ENCODE results near the gene SLC1A6. TPM values are rescaled to one million over a fixed set of nuclear protein-coding genes. Genes with fewer than 3 reads are reported as not detected.
A peak's percentile ranks its signal among the peaks of the same experiment; 100 is the strongest.

The SLC1A6 gene
- total RNA-seq, 1 donor: not detected

DNA sequence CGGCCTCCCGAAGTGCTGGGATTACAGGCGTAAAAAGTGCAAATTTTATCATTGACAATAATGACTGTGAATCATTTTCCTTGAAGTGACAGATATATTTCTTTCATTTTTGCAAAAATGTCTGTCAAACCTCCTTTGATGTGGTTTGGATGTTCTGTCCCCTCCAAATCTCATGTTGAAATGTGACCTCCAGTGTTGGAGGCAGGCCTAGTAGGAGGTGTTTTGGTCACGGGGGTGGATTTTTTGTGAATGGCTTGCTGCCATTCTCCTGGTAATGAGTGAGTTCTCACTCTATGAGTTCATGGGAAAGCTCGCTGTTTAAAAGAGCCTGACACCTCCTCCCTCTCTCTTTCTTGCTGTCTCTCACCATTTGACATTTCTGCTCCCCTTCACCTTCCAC is 5.5 kb upstream of the SLC1A6 start:
- Histone ChIP-seq H3K79me2 (ENCODE audit: insufficient read depth, low read length) (no peaks in the 10 kb centered on the region), H3K4me1 (ENCODE audit: insufficient read depth, low read length) (no peaks in the 10 kb centered on the region), H3K4me3 (ENCODE audit: insufficient read depth, low read length) (no peak overlapping the region), H3K4me2 (ENCODE audit: insufficient read depth, low read length) (no peak overlapping the region), H3K27ac (ENCODE audit: low read depth, low read length) (no peak overlapping the region), H3K27me3 (ENCODE audit: insufficient read depth, low read length) (peaks cover 3% of the 10 kb centered on the region), H3K36me3 (ENCODE audit: insufficient read depth, low read length) (no peaks in the 10 kb centered on the region), H2AFZ (ENCODE audit: low read length) (no peak overlapping the region), H3K9me3 (ENCODE audit: low read depth, low read length) (no peaks in the 10 kb centered on the region), H4K20me1 (ENCODE audit: insufficient read depth, low read length) (no peaks in the 10 kb centered on the region)
- no peak for DNase-seq (ENCODE audit: insufficient read length, low spot score, missing footprints)
- no peak for TF ChIP-seq CTCF (IDR thresholded peaks at IDR 0.05; ENCODE audit: extremely low read depth, low read depth, low read length)

DNA sequence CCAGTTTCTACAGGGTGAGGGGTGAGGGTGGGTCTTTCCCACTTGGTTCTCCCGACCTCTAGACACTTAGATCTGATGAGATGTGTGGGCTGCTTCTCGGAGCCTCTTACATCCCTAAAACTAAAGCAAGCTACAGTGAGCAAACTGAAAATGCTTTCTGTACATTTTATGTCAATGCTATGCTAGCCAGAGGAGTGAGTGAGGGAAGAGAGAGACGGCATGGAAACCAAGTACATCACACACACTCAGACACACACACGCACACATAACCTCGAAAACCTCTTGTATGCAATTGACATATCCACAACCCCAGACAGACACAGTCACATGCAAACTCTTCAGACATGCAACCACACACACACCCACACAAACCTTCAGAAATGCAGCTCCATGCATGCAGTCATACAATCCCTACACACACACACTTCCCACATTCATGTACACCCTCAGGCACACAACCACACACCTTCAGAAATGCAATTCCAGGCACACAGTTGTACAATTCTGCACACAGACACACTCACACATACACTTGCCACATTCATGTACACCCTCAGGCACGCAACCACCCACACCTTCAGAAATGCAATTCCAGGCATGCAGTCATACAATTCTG is 1.4 kb downstream of the SLC1A6 start:
- Histone ChIP-seq H3K9me3 (ENCODE audit: low read depth, low read length) (no peaks in the 10 kb centered on the region), H3K27ac (ENCODE audit: low read depth, low read length) (no peak overlapping the region), H3K4me1 (ENCODE audit: insufficient read depth, low read length) (no peaks in the 10 kb centered on the region), H3K4me2 (ENCODE audit: insufficient read depth, low read length) (no peak overlapping the region), H2AFZ (ENCODE audit: low read length) (no peak overlapping the region), H3K4me3 (ENCODE audit: insufficient read depth, low read length) (no peak overlapping the region), H3K79me2 (ENCODE audit: insufficient read depth, low read length) (no peaks in the 10 kb centered on the region), H3K36me3 (ENCODE audit: insufficient read depth, low read length) (no peaks in the 10 kb centered on the region), H3K27me3 (ENCODE audit: insufficient read depth, low read length) (peaks cover 19% of the 10 kb centered on the region), H4K20me1 (ENCODE audit: insufficient read depth, low read length) (no peaks in the 10 kb centered on the region)
- no peak for TF ChIP-seq CTCF (IDR thresholded peaks at IDR 0.05; ENCODE audit: extremely low read depth, low read depth, low read length)
- peak; percentile 68 for DNase-seq (ENCODE audit: insufficient read length, low spot score, missing footprints)

DNA sequence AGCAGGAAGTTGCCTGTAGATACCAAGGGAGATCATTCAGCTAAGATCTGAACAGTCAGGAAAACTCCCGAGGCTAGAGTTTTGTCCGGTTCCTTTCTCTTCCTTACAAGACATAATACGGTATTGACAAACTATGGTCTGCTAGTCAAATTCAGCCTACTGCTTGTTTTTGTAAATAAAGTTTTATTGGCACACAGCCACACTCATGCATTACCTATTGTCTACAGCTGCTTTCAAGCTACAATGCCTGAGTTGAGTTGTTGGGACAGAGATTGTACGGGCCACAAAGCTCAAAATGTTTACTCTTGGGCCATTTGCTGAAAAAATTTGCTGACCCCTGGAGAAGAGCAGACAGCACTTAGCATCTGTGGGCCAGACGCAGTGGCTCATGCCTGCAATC is 2.5 kb downstream of the SLC1A6 start:
- Histone ChIP-seq H2AFZ (ENCODE audit: low read length) (no peak overlapping the region), H3K27me3 (ENCODE audit: insufficient read depth, low read length) (peaks cover 19% of the 10 kb centered on the region), H3K4me1 (ENCODE audit: insufficient read depth, low read length) (no peaks in the 10 kb centered on the region), H3K79me2 (ENCODE audit: insufficient read depth, low read length) (no peaks in the 10 kb centered on the region), H3K9me3 (ENCODE audit: low read depth, low read length) (no peaks in the 10 kb centered on the region), H3K36me3 (ENCODE audit: insufficient read depth, low read length) (no peaks in the 10 kb centered on the region), H3K27ac (ENCODE audit: low read depth, low read length) (no peak overlapping the region), H3K4me2 (ENCODE audit: insufficient read depth, low read length) (no peak overlapping the region), H3K4me3 (ENCODE audit: insufficient read depth, low read length) (no peak overlapping the region), H4K20me1 (ENCODE audit: insufficient read depth, low read length) (no peaks in the 10 kb centered on the region)
- no peak for TF ChIP-seq CTCF (IDR thresholded peaks at IDR 0.05; ENCODE audit: extremely low read depth, low read depth, low read length)
- DNase-seq (ENCODE audit: insufficient read length, low spot score, missing footprints): no peak

DNA sequence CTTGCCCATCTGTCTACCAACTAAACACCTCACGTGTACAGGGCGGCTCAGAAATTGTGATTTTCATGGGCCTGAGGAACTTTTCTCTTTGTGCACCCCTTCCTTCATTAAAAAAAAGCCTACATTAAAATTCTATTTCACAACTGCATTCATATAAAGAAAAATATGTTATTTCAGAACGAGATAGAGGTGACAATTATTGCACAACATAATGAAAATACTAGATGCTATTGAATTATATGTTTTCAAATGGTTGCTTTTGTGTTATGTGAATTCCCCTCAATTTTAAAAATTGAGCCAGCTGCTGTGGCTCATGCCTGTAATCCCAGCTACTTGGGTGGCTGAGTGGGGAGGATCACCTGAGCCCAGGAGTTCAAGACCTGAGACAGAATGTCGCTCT is 5.2 kb downstream of the SLC1A6 start:
- Histone ChIP-seq H3K79me2 (ENCODE audit: insufficient read depth, low read length) (no peaks in the 10 kb centered on the region), H3K4me1 (ENCODE audit: insufficient read depth, low read length) (no peaks in the 10 kb centered on the region), H3K4me2 (ENCODE audit: insufficient read depth, low read length) (no peak overlapping the region), H3K36me3 (ENCODE audit: insufficient read depth, low read length) (no peaks in the 10 kb centered on the region), H2AFZ (ENCODE audit: low read length) (no peak overlapping the region), H3K4me3 (ENCODE audit: insufficient read depth, low read length) (no peak overlapping the region), H3K27ac (ENCODE audit: low read depth, low read length) (no peak overlapping the region), H3K27me3 (ENCODE audit: insufficient read depth, low read length) (peaks cover 13% of the 10 kb centered on the region), H4K20me1 (ENCODE audit: insufficient read depth, low read length) (no peaks in the 10 kb centered on the region), H3K9me3 (ENCODE audit: low read depth, low read length) (no peaks in the 10 kb centered on the region)
- no peak for DNase-seq (ENCODE audit: insufficient read length, low spot score, missing footprints)
- TF ChIP-seq CTCF (IDR thresholded peaks at IDR 0.05; ENCODE audit: extremely low read depth, low read depth, low read length): no peak

Data from osteoblast (primary cell).